Non-pigmented ciliary epithelial cell (primary cell): Measurements from ENCODE around the gene GSK3B.

Experiments
- DNase-seq: peaks from one replicate; pipeline ENCODE4 v3.0.0-alpha.2; 2010; ENCODE audit warnings: low read depth

Gene GSK3B

DNA sequence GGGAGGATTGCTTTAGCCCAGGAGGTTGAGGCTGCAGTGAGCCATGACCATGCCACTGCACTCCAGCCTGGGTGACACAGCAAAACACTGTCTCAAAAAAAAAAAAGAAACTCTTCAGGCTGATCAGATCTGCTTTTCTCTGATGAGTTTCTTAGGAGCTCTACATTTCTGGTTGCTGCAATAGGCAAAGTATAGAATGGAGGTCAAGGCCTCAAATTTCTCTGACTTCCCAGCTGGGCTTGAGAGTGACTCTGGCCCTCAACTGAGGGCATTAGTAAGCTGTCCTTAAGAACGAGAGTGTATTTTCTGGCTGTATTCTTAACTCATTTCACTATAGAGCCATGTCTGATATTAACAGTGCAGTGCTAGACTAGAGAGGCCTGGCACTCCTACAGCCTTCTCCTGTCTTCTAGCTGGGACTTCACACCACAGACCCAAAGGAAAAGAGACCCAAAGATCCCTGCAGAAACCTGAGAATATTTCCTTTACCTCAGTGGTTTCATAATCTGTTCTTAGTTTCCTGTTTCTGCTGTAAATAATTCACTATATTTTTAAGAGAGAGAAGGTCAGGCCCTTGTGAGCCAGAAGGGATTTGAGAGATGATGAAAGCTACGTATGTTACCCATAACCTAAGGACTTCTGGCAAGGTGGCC is 314.4 kb downstream of the GSK3B start:
- DNase-seq = no peak

DNA sequence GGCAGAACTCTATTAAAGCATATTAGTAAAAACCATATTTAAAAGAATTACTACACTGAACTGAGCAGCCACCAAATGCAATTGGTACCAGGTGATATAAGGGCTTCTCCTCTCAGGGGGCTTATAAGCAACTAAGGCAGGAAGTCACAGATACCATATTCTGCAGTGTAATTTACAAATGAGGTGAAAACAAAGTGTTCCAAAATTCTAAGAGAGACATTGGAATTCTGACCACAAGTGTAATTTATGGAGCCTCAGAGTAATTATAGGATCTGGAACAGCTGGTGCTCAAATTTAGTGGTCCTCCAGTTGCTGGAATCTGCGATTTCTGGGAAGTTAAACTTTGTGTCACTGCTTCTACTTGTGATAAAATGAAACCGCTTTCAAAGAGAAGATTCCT is 315.4 kb downstream of the GSK3B start:
- DNase-seq = no peak

DNA sequence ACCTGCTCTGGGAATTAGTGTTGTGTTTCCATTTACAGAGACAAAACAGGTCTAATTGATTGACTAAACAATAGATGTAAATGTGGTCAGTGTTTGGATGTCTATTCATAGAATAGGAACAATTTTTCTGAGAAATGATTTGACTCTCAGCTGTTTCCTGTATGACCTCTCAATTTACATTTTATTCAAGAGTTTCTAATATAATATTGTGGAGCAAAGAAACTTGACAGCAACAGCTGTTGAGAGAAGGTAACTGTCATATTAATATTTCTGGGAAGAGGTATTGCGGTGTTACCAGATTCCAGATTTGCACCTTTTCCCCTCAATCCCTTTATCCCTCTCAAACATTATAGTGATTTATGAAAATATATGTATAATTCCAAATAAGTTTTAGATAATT is 316.1 kb downstream of the GSK3B start:
- no peak for DNase-seq

- no peak for DNase-seq
Observed at GRCh38 chr3:119776304-119776703, 317.9 kb downstream of the GSK3B start.

GRCh38 chr3:119774444-119774843 is 319.8 kb downstream of the GSK3B start:
- DNase-seq = no peak
